ENCODE results near the gene WDR90. TPM values are rescaled to one million over a fixed set of nuclear protein-coding genes. Genes with fewer than 3 reads are reported as not detected.

Gene WDR90
- total RNA-seq, 1 donor from 2014 or later, result 4.2 TPM

- peak in 1 of 2 donors; percentile 16 for DNase-seq (ENCODE audit: low read depth in 2 of 2)
Measured at GRCh38 chr16:705431-706188, 56.4 kb downstream of the WDR90 start, which contains the start of gene FBXL16. FBXL16 (minus strand) TSS chr16:705801; CDS start chr16:697405, 8,396 bp downstream.

DNA sequence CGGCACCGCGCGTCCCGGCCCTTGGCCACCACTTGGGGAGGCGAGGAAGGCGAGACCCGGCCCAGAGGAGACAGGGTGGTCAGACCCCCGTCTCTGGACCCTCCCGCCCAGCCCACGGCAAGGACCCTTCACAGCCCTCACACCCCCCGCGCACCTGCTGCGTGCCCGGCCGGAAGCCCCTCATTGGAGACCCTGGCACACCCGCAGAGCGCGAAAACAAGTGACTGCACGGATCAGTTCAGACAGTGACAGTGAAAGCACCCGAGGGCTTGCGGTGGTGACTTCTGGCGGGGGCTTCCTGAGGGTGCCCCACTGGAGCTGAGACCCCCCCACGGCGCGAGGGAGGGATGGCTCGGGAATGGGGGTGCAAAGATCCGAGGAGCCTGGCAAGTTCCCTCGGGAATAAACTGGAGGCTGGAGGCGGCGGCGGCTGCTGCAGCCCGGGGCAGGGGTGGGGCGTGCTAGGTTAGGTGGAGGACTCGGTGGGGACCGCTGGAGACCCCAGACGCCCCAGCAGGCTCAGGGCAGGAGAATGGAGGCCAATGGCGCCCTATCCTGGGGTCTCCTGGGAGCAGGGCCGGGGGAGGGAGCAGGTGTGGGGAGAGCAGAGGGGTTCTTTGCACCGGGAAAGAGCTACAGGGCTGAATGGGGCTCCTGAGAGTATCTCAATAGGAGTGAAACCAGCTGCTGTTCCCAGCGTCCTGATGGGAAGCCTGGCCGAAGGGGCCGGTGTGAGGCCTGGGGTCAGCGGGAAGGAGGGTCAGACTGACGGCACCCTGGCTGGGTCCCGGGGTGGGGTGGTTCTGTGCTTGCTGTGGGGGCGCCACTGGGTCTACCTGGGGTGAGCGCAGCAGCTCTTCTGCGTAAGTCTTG, 57.3 kb downstream of the WDR90 start:
- no peak for DNase-seq (ENCODE audit: low read depth in 2 of 2)

DNA sequence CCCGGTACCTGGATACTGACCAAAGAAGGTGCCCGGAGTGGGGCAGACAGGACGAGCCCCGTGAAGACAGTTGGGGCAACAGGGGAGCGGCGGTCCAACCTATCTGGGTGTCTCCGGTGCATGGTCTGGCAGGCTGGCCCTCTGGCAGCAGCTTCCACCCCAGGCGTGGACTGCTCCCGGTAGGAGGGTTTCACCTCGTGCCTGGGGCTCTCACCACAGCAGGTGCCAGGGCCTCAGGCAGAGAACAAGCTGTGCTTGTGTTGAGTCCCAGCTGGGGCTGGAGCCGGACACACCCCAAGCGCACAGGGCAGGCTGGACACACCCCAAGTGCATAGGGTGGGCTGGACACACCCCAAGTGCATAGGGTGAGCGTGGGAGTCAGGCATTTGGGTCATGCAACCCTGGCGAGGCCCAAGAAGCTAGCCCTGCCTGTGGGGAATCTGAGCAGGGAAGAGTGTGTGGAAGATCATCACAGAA, 57.9 kb downstream of the WDR90 start:
- no peak for DNase-seq (ENCODE audit: low read depth in 2 of 2)

- no peak for DNase-seq (ENCODE audit: low read depth in 2 of 2)
Measured at GRCh38 chr16:708019-708418, 58.9 kb downstream of the WDR90 start.

DNA sequence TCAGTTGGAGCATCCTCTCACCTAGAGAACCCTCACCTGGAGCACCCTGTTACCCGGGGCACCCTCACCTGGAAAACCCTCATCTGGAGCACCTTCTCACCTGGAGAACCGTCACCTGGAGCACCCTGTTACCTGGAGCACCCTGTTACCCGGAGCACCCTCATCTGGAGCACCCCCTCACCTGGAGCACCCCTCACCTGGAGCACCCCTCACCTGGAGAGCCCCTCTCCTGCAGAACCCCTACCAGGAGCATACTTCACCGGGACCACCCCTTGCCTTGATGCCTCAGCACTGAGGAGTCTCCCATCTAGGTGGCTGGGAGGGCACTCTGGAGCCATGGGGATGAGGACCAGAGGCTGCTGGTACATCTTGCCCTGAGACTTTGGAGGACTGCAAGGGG, 59.8 kb downstream of the WDR90 start:
- no peak for DNase-seq (ENCODE audit: low read depth in 2 of 2)

- DNase-seq (ENCODE audit: low read depth in 2 of 2), result peak; percentile 46 to 69
Measured at GRCh38 chr16:709566-710499, 60.7 kb downstream of the WDR90 start.

DNA sequence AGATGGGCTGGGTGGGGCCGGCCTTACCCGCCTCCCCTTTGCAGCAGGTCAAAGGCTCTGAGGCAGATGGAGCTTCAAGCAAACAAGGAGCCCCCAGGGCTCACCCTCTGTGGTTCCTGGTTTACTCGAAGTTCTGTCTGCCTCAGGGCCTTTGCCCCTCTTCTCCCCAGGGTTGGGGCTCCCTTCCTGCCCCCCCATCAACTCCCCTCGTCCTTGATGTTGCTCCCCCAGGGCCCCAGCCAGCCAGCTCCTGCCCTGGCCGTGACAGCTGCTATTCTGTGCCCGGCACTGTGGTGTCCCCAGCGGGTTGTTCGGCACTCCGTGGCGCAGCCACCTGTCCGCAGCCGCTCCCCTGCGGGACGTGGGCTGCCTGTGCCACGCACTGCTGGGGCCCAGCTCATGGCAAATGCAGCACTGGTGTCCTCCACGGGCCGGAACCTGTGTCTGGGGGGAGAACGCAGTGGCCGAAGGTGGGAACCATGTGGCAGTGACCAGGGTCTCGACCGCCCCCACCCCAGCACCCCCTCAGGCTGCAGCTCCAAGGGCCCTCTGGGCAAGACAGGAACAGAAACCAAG, 61.4 kb downstream of the WDR90 start:
- no peak for DNase-seq (ENCODE audit: low read depth in 2 of 2)

GRCh38 chr16:711084-711483, 61.9 kb downstream of the WDR90 start:
- DNase-seq (ENCODE audit: low read depth in 2 of 2), result no peak

- peak; percentile 67 to 81 for DNase-seq (ENCODE audit: low read depth in 2 of 2)
Measured at GRCh38 chr16:711548-712320, 62.6 kb downstream of the WDR90 start.

DNA sequence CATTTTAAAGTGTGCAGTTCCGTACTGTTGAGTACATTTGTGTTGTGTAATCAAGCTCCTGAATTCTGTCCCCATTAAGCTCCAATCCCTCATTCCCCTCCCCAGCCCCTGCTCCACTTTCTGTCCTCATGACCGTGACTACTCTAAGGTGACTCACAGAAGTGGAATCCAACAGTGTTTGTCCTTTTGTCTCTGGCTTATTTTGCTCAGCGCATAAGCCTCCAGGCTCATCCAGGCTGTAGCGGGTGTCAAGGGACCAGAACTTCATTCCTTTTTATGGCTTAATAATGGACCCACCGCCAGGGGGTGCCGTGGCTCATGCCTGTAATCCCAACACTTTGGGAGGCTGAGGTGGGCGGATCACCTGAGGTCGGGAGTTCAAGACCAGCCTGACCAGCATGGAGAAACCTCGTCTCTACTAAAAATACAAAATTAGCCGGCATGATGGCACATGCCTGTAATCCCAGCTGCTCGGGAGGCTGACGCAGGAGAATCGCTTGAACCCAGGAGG, 63.6 kb downstream of the WDR90 start:
- peak; percentile 66 to 67 for DNase-seq (ENCODE audit: low read depth in 2 of 2)

DNA sequence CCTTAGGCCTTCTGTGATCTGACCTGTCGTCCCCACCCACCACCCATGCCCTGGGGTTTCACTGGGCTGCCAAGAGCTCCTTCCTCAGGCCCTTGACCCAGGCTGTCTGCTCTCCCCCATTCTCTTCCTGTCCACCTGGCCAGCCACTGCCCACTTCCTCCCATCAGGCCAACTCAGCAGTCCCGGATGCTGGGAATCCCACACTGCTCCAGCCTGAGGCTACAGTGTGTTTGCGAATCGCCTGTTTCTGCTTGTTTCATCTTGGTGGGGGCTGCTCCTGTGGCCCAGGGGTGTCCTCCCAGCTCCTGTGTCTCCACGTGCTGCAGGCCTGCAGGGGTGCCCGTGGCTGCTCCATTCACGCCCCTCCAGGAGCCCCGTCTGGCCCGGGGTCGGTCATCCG, 64.9 kb downstream of the WDR90 start:
- DNase-seq (ENCODE audit: low read depth in 2 of 2), result peak; percentile 30 to 32

- DNase-seq (ENCODE audit: low read depth in 2 of 2), result peak; percentile 86 to 89
Measured at GRCh38 chr16:714558-715476, 65.7 kb downstream of the WDR90 start, which contains the start of gene METRN. METRN (plus strand) TSS chr16:715118; CDS start chr16:715290, 172 bp downstream.

- peak; percentile 34 to 42 for DNase-seq (ENCODE audit: low read depth in 2 of 2)
Measured at GRCh38 chr16:715477-716199, 66.5 kb downstream of the WDR90 start.

GRCh38 chr16:716200-716568, 67.0 kb downstream of the WDR90 start:
- DNase-seq (ENCODE audit: low read depth in 2 of 2), result peak in 1 of 2 donors; percentile 37

- no peak for DNase-seq (ENCODE audit: low read depth in 2 of 2)
Measured at GRCh38 chr16:716768-717325, 67.7 kb downstream of the WDR90 start.

Measured in lung microvascular endothelial cell (primary cell).